GM23338 (cell line): ENCODE data around the gene PRTN3.

Experiments used
- CREB1 ChIP-seq: fragments of 250-450 bp; sonication (Bioruptor Pico); IDR thresholded peaks from 2 replicates; pipeline ENCODE4 v1.5.0; 2020; ENCODE audit warnings: low read depth, mild to moderate bottlenecking, moderate library complexity
- ETS1 ChIP-seq: IDR thresholded peaks from 2 replicates; pipeline ENCODE4 v1.6.1; 2016; ENCODE audit warnings: antibody characterized with exemption
- EZH2 ChIP-seq: fragments of 200-600 bp; sonication (generic); IDR thresholded peaks from one replicate; pipeline ENCODE4 v1.8.0; 2017; ENCODE audit warnings: antibody characterized with exemption, mild to moderate bottlenecking, low read depth; ENCODE audit not compliant: unreplicated experiment
- EZH2phosphoT487 ChIP-seq: fragments of 200-600 bp; sonication (generic); IDR thresholded peaks from one replicate; pipeline ENCODE4 v1.8.1; 2018; ENCODE audit warnings: antibody characterized with exemption; ENCODE audit not compliant: unreplicated experiment
- JUNB ChIP-seq: IDR thresholded peaks from one replicate; pipeline ENCODE4 v1.6.1; 2016; ENCODE audit warnings: antibody characterized with exemption; ENCODE audit not compliant: unreplicated experiment
- NANOG ChIP-seq: IDR thresholded peaks from 2 replicates; pipeline ENCODE4 v1.6.1; 2016; ENCODE audit warnings: antibody characterized with exemption, borderline replicate concordance
- POLR2AphosphoS5 ChIP-seq: IDR thresholded peaks from 2 replicates; pipeline ENCODE4 v1.6.1; 2016; ENCODE audit warnings: antibody characterized with exemption, low read depth
- REST ChIP-seq: IDR thresholded peaks from one replicate; pipeline ENCODE4 v1.6.1; 2018; ENCODE audit warnings: antibody characterized with exemption; ENCODE audit not compliant: unreplicated experiment
- ZNF331 ChIP-seq: fragments of 250-450 bp; sonication (Bioruptor Pico); IDR thresholded peaks from 2 replicates; pipeline ENCODE4 v1.5.0; 2020; ENCODE audit warnings: low read depth, mild to moderate bottlenecking, moderate library complexity
- TF ChIP-seq, protein P1 (sequence below), 2 experiments: fragments of 200-600 bp in 1 of 2; sonication (generic) in 1 of 2; conservative IDR thresholded peaks; 2 replicates each; pipeline versions ENCODE4 v1.5.1 to v1.6.1; 2016 to 2017; ENCODE audit warnings: antibody characterized with exemption in 2 of 2, low read depth in 2 of 2, mild to moderate bottlenecking in 2 of 2, moderate library complexity in 1 of 2

DNA sequence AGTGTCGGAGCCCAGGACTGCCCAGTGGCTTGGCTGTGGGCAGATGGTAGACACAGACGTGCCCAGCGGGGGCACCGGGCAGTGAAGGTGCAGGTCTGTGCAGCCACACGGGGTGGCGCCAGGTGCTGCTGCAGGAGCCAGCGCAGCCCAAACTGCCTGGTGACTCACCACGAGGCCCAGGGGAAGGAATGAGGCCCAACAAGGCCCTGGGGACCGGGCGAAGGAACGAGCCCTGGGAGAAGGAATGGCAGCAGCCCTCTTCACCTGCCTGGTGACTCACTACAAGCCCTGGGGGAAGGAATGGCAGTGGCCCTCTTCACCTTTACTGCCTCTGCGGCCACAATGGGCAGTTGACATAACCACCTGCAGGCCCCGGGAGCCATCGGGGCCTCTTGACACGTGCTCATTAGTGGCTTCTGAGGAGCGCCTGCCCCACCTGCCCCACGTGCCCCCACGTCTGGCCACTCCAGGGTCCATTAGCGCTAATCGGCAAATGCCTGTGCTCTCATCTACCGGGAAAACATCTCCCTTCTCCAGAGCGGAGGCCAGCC lies 42.9 kb downstream of the PRTN3 start:
- TF ChIP-seq CREB1 = no peak
- TF ChIP-seq REST = no peak
- TF ChIP-seq, protein P1, sequence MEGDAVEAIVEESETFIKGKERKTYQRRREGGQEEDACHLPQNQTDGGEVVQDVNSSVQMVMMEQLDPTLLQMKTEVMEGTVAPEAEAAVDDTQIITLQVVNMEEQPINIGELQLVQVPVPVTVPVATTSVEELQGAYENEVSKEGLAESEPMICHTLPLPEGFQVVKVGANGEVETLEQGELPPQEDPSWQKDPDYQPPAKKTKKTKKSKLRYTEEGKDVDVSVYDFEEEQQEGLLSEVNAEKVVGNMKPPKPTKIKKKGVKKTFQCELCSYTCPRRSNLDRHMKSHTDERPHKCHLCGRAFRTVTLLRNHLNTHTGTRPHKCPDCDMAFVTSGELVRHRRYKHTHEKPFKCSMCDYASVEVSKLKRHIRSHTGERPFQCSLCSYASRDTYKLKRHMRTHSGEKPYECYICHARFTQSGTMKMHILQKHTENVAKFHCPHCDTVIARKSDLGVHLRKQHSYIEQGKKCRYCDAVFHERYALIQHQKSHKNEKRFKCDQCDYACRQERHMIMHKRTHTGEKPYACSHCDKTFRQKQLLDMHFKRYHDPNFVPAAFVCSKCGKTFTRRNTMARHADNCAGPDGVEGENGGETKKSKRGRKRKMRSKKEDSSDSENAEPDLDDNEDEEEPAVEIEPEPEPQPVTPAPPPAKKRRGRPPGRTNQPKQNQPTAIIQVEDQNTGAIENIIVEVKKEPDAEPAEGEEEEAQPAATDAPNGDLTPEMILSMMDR (conservative IDR thresholded peaks at IDR 0.05; ENCODE audit: low read depth in 2 of 2) = peak; percentile 9 to 40; a peak in 2 of 4 replicates
- TF ChIP-seq POLR2AphosphoS5 = no peak
- TF ChIP-seq ETS1 = no peak
- TF ChIP-seq EZH2phosphoT487 = no peak
- no peak for TF ChIP-seq EZH2
- TF ChIP-seq NANOG = no peak
- no peak for TF ChIP-seq JUNB
- no peak for TF ChIP-seq ZNF331 (CRISPR knock-in tag)
